Left lobe of liver (tissue), 2 donors: Measurements from ENCODE around the gene CCDC195. TPM values are rescaled to one million over a fixed set of nuclear protein-coding genes. Genes with fewer than 3 reads are reported as not detected.
"Not testable (repeated sequence)": the region's sequence is repeated elsewhere in the genome, so short reads cannot be mapped to it uniquely, and the experiment has no call there.

Source experiments
- ATAC-seq: fragments of 200-7000 bp; cut with Tn5 transposase; one replicate; pipeline ENCODE4 v1.9.1; 2020; ENCODE audit warnings: mild to moderate bottlenecking, moderate library complexity
- DNase-seq: peaks from one replicate; pipeline ENCODE4 v3.0.0-alpha.2; 2020; ENCODE audit warnings: low spot score
- total RNA-seq: library from RNA; stranded (reverse); gene quantifications from one replicate; pipeline ENCODE4 v1.2.1, GENCODE V29; 2021
- donor health status: DM: no; HTN: no; CAD: no; lungs with moderate emphysema.
- donor health status: DM: no; HTN: yes; CAD: no.

CCDC195 gene
- total RNA-seq, 1 donor from 2014 or later = not detected

GRCh38 chr2:224691563-224691962 lies 24.6 kb downstream of the CCDC195 start:
- no peak for ATAC-seq
- no peak for DNase-seq

DNA sequence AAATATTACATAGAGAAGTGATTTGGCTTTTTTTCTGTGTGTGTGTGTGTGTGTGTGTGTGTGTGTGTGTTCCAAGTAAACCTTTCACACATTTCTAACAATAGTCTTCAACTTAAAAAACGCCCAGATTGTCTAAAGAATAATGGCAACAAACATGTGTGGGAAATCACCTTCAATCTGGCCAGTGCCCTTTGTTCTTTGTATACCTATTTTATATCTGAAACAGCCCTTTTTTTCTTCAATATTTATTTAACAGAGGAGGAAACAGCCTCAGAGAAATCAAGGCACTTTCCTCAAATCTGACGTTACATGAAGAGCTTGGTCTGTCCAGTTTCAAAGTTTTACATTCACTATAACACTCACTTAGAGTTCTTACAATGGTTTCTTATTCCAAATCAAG lies 25.3 kb downstream of the CCDC195 start:
- ATAC-seq (no peak), DNase-seq (no peak)

- ATAC-seq = no peak
- DNase-seq = no peak
Measured at GRCh38 chr2:224689539-224689938, 26.6 kb downstream of the CCDC195 start.

GRCh38 chr2:224688997-224689396 lies 27.2 kb downstream of the CCDC195 start:
- DNase-seq = no peak
- ATAC-seq = no peak

DNA sequence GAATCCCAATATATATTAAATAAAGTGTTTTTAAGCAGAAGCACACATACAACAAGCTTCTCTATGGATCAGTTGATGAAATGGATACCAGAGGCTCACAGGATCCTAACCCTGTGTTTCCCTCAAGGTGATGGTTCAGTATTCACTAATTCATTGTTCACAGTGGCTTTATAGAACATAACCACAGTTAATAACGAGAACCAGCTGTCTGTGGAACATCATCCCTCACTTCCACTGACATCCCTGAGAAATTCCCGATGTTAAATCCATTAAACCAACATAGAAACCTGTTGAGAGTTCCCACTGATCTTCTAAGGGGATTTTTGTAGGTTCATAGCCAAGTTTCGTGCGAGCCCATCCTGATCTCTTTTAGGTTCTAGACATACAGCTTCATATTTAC lies 29.0 kb downstream of the CCDC195 start:
- ATAC-seq (no peak), DNase-seq (no peak)

DNA sequence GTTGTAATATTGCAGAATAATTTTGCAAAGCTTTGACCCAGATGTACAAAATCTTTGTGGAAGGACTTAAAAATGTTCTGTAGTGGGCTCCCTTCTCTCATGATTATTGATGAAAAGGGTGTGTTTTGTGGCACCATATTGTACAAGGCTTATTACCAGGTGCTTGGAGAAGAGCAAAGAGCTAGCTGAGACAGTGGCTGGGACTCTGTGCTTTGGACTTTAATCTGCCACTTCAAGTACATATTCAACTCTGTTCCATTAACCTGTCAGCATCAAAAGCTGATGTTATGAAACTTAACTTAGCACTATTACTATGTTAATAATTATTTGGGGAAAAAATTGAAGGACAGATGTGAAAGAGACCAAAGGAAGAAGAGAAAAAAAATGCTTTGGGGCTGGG lies 31.0 kb downstream of the CCDC195 start:
- DNase-seq = no peak
- ATAC-seq = no peak

DNA sequence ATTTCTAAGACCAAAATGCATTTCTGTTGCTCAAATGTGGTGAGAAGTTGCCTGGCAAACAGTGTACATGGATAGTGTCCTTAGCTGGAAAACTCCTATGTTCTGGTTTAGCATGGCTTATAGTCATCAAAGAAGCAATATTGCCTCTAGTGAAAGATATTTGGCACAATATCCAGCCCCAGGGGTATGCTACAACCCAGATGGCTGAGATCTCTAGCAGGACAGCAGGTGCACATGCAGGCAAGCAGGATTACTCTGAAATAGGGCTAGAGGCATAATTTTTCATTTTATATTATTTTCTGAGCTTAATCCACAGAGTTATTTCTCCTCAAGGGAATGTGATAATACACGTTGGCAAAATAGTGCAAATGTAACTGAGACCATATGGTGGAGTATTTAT lies 34.0 kb downstream of the CCDC195 start:
- no peak for ATAC-seq
- no peak for DNase-seq

DNA sequence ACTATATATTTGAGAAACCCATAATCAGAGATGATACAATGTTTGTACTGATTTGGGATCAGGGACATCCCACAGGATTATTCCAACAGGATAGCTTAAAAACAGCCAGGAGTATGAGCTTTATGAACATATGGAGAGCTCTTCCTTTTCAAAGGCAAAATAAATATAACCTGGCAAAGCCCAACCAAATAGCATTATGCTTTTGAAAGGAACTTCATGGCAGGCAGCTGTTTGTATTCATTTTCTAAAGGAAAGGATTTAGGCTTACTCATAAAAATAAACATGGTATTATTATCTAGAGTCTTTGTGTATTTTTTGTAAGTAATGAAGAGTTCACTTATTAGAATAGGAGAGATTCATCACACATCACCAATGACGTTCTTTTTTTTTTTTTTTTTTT lies 44.4 kb downstream of the CCDC195 start:
- DNase-seq = no peak
- no peak for ATAC-seq

- no peak for ATAC-seq
- DNase-seq = no peak
Measured at GRCh38 chr2:224670203-224670602, 46.0 kb downstream of the CCDC195 start.

GRCh38 chr2:224669449-224669848 lies 46.7 kb downstream of the CCDC195 start:
- DNase-seq = no peak
- no peak for ATAC-seq

GRCh38 chr2:224668123-224668909 lies 47.8 kb downstream of the CCDC195 start:
- ATAC-seq (no peak), DNase-seq (no peak)

DNA sequence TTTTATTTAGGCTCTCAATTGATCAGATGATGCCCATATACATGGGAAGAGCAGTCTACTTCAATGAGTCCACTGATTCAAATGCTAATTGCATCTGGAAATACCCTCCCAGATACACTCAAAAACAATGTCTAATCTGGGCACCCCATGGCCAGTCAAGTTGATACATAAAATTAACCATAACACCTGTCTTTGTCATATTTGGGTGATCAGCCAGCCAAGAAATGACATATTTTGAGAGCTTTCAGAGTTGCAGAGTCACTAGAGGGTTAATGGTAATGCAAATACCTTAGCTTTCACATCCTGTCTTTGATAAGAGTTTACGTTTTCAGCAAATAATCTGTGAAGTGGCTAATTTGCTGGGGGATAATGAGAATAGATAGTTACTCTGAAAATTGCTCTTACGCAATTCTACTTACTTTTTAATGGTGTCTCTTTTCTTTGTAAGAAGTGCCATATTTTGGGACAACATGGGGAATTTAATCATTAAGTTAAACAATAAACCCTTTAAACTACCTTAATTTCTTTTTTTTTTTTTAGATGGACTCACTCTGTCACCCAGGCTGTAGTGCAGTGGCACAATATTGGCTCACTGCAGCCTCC lies 49.1 kb downstream of the CCDC195 start:
- DNase-seq (no peak), ATAC-seq (no peak)

DNA sequence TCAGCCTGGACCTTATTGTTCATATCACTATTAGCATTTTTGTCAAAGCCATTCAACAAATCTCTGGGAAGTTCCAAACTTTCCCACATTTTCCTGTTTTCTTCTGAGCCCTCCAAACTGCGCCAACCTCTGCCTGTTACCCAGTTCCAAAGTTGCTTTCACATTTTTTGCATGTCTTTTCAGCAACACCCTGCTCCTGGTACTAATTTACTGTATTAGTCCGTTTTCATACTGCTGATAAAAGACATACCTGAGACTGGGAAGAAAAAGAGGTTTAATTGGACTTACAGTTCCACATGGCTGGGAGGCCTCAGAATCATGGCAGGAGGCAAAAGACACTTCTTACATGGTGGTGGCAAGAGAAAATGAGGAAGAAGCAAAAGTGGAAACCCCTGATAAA lies 52.8 kb downstream of the CCDC195 start:
- DNase-seq, ATAC-seq: not testable (repeated sequence)

DNA sequence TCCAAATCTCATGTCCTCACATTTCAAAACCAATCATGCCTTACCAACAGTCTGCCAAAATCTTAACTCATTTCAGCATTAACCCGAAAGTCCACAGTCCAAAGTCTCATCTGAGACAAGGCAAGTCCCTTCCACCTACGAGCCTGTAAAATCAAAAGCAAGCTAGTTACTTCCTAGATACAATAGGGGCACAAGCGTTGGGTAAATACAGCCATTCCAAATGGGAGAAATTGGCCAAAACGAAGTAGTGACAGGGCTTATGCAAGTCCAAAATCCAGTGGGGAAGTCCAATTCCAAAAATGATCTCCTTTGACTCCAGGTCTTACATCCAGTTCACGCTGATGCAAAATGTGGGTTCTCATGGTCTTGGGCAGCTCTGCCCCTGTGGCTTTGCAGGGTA lies 54.5 kb downstream of the CCDC195 start:
- ATAC-seq = peak; percentile 73
- DNase-seq = peak; percentile 49

DNA sequence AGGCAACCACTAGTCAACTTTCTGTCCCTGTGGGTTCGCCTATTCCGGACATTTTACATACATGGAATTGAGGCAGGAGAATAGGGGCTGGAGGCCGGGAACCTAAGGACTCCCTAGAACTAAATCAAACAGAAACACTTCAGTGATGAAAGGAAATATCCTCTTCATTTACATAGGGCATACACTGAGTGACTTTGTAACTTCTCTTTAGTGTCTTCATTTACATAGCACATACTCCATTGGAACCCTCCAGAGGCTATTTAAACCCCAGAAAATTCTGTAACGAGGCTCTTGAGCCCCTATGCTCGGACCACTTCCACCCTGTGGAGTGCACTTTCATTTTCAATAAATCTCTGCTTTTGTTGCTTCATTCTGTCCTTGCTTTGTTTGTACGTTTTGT lies 56.5 kb downstream of the CCDC195 start:
- DNase-seq (no peak), ATAC-seq (no peak)

DNA sequence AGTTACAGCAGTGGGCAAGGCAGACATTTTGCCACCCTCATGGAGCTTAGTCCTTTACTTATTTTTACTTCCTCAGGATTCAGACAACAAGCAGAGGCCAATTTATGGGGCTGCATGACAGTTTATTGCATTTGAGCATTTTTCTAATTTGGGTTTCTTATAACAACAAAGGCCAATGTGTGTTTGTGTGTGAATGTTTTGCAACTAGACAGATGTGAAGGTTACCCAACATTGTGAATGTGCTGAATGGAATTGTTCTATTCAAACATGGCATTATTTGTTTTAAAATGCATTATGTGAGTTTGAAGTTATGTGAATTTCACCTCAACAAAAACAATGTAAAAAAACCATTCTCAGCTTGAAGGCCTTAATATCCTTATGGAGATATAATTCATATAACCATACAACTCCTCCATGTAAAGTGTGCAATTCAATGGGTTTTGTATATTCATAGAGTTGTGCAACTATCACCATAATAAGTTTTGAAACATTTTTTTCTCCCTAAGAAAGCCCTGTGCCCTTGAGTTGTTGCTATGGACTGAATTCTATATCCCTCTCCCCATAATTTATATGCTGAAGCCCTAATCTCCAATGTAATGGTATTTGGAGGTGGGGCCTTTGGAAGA lies 57.3 kb downstream of the CCDC195 start:
- DNase-seq (no peak), ATAC-seq (no peak)

GRCh38 chr2:224657349-224657748 lies 58.8 kb downstream of the CCDC195 start:
- DNase-seq (no peak), ATAC-seq (no peak)

DNA sequence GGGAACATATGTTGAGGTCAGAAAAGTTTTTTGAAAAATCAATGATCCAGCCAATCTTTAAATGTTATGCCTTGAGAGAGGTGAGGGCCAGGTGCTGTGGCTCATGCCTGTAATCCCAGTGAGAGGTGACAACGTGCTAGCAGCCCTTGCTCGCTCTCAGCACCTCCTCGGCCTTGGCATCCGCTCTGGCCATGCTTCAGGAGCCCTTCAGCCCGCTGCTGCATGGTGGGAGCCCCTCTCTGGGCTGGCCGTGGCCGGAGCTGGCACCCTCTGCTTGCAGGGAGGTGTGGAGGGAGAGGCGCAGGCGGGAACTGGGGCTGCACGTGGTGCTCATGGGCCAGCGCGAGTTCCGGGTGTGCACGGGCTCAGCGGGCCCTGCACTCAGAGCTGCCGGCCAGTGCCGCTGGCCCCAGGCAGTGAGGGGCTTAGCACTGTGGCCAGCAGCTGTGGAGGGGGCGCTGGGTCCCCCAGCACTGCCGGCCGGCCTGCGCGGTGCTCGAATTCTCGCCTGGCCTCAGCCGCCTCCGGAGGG lies 61.1 kb downstream of the CCDC195 start:
- DNase-seq = no peak
- no peak for ATAC-seq
